Activated CD8-positive, alpha-beta T cell treated with anti-CD3 and anti-CD28 coated beads for 36 hours (primary cell): ENCODE data around the gene HSPA12A. TPM values are rescaled to one million over a fixed set of nuclear protein-coding genes. Genes with fewer than 3 reads are reported as not detected.

Experiments used
- ATAC-seq: fragments of 200-7000 bp; cut with Tn5 transposase; one replicate; pipeline ENCODE4 v1.10.0; 2021; ENCODE audit warnings: mild to moderate bottlenecking, moderate library complexity
- CTCF ChIA-PET: fragments of 350-600 bp; sonication (Branson Sonifier 250); formaldehyde crosslinking; loops from one replicate; lab custom pipeline; 2021; ENCODE audit warnings: antibody characterized with exemption; lab: Charles Lee
- POLR2A ChIA-PET: fragments of 350-600 bp; sonication (Branson Sonifier 250); formaldehyde crosslinking; loops from one replicate; lab custom pipeline; 2021; ENCODE audit warnings: antibody characterized with exemption; lab: Charles Lee
- DNase-seq: peaks from one replicate; pipeline ENCODE4 v3.0.0-alpha.2; 2020
- H3K27ac Mint-ChIP-seq: one replicate; pipeline ENCODE4 v1.8.0; 2021; ENCODE audit warnings: mild to moderate bottlenecking, mixed read lengths
- H3K27me3 Mint-ChIP-seq: one replicate; pipeline ENCODE4 v1.8.0; 2021; ENCODE audit warnings: mixed read lengths
- H3K36me3 Mint-ChIP-seq: one replicate; pipeline ENCODE4 v1.8.0; 2021; ENCODE audit warnings: low read depth, mixed read lengths
- H3K4me1 Mint-ChIP-seq: one replicate; pipeline ENCODE4 v1.8.0; 2021; ENCODE audit warnings: low read depth, mixed read lengths
- H3K4me3 Mint-ChIP-seq: one replicate; pipeline ENCODE4 v1.8.0; 2021; ENCODE audit warnings: mild to moderate bottlenecking, moderate library complexity, mixed read lengths
- H3K9me3 Mint-ChIP-seq: one replicate; pipeline ENCODE4 v1.8.0; 2021; ENCODE audit warnings: mixed read lengths
- intact Hi-C: fragments of 100-400 bp; cut with micrococcal nuclease; formaldehyde crosslinking; loops from one replicate; pipeline ENCODE4 v1.10.0; 2022
- total RNA-seq, 2 experiments: library from RNA; stranded (reverse); gene quantifications; one replicate each; pipeline ENCODE4 v1.2.3, GENCODE V29; 2021
- TF ChIP-seq, protein P1 (sequence below): fragments of 200-600 bp; IDR thresholded peaks from one replicate; pipeline ENCODE4 v1.8.0; 2022; ENCODE audit warnings: antibody characterized with exemption, mild to moderate bottlenecking

Gene HSPA12A
- total RNA-seq, 2 experiments from 2014 or later, result 0.07 TPM; not detected in 1

- CTCF ChIA-PET, result interaction anchor here (1.7 kb wide), 1 partner anchor 46 kb away, joined by 5 read pairs; no protein-coding TSS in a partner anchor
- H3K4me3 Mint-ChIP-seq, result no peak overlapping the region
Observed at GRCh38 chr10:116741391-116742351, 695 bp downstream of the HSPA12A start.

GRCh38 chr10:116740971-116741370 lies 1.4 kb downstream of the HSPA12A start:
- DNase-seq (no peak), ATAC-seq (no peak)
- Mint-ChIP-seq H3K9me3 (peaks cover 7% of the 10 kb centered on the region), H3K4me1 (peaks cover 3% of the 10 kb centered on the region), H3K27ac (no peak overlapping the region), H3K36me3 (no peaks in the 10 kb centered on the region), H3K27me3 (peaks cover 68% of the 10 kb centered on the region), H3K4me3 (no peak overlapping the region)
- ChIA-PET CTCF (no interaction called here), POLR2A (no interaction called here)
- intact Hi-C loops, result no loop called here
- TF ChIP-seq, protein P1, sequence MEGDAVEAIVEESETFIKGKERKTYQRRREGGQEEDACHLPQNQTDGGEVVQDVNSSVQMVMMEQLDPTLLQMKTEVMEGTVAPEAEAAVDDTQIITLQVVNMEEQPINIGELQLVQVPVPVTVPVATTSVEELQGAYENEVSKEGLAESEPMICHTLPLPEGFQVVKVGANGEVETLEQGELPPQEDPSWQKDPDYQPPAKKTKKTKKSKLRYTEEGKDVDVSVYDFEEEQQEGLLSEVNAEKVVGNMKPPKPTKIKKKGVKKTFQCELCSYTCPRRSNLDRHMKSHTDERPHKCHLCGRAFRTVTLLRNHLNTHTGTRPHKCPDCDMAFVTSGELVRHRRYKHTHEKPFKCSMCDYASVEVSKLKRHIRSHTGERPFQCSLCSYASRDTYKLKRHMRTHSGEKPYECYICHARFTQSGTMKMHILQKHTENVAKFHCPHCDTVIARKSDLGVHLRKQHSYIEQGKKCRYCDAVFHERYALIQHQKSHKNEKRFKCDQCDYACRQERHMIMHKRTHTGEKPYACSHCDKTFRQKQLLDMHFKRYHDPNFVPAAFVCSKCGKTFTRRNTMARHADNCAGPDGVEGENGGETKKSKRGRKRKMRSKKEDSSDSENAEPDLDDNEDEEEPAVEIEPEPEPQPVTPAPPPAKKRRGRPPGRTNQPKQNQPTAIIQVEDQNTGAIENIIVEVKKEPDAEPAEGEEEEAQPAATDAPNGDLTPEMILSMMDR, result no peak

More at GRCh38 chr10:116741391-116742351, 695 bp downstream of the HSPA12A start:
- no peak for ATAC-seq
- POLR2A ChIA-PET, result no interaction called here
- H3K27me3 Mint-ChIP-seq, result peaks cover 66% of the 10 kb centered on the region
- intact Hi-C loops, result no loop called here
- no peak overlapping the region for H3K27ac Mint-ChIP-seq
- no peaks in the 10 kb centered on the region for H3K36me3 Mint-ChIP-seq
- DNase-seq, result no peak
- H3K4me1 Mint-ChIP-seq, result peaks cover 3% of the 10 kb centered on the region
- TF ChIP-seq, protein P1, result no peak
- peaks cover 5% of the 10 kb centered on the region for H3K9me3 Mint-ChIP-seq

DNA sequence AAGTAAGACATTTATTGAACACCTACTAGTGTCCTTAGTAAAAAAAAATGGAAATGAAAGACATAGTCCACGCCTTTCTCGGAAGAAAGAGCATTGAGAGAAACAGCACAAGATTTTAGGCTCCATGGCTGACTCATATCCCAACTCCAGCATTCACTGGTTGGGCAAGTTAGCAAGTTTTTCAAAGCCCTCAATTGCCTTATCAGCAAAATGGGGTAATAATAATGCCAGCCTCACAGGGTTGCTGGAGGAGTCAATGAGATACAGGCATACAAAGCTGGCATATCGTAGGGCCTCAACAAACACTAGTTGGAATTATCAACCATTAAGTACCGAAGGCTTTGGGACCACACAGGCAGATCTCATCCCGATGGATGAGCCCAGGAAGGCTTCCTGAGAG lies 4.0 kb downstream of the HSPA12A start:
- POLR2A ChIA-PET, result no interaction called here
- Mint-ChIP-seq H3K36me3 (no peaks in the 10 kb centered on the region), H3K27ac (no peak overlapping the region), H3K4me1 (peaks cover 3% of the 10 kb centered on the region), H3K4me3 (no peak overlapping the region), H3K27me3 (peaks cover 55% of the 10 kb centered on the region), H3K9me3 (peaks cover 7% of the 10 kb centered on the region)
- TF ChIP-seq, protein P1, result no peak
- CTCF ChIA-PET, result no interaction called here
- DNase-seq (no peak), ATAC-seq (no peak)
- intact Hi-C loops, result no loop called here

DNA sequence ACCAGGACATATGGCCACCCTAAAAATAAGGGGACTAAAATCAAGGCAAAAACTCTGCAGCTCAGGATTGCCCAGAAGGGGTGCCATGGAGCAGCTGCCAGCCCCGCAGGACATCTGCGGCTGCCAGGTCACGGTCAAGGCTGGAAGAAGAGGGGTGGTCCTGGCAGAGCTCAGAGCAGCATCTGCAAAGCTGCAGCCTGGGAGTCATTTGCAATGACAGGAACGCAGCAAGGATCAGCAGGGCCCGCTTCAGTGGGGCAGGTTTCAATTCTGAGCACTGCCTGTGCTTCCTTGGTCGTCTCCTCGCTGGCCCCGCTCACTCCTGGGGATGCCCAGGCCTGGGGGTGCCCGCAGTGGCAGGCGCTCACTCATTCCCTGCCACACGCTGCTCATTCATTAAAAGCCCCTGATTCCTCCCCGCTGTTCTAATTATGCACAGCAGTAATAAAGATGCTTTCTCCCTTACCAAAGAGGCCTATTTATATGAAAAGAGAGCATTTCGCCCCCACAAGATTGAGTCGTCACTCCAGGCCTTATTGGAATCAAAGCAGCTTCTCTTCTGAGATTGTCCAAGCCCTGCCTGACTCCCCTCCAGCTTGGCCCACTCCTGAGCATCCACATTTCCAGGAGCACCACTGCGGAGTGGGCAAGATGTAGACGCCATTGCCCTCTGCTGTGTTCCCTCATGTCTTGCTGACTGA lies 4.6 kb downstream of the HSPA12A start:
- Mint-ChIP-seq H3K36me3 (no peaks in the 10 kb centered on the region), H3K4me3 (no peak overlapping the region), H3K27ac (no peak overlapping the region), H3K4me1 (no peaks in the 10 kb centered on the region), H3K27me3 (peaks cover 56% of the 10 kb centered on the region), H3K9me3 (peaks cover 7% of the 10 kb centered on the region)
- intact Hi-C loops, result no loop called here
- ChIA-PET POLR2A (no interaction called here), CTCF (no interaction called here)
- TF ChIP-seq, protein P1, result no peak
- DNase-seq (no peak), ATAC-seq (no peak)

- TF ChIP-seq, protein P1, result no peak
- Mint-ChIP-seq H3K9me3 (peaks cover 7% of the 10 kb centered on the region), H3K27me3 (peaks cover 46% of the 10 kb centered on the region), H3K4me3 (no peak overlapping the region), H3K4me1 (no peaks in the 10 kb centered on the region), H3K36me3 (no peaks in the 10 kb centered on the region), H3K27ac (no peak overlapping the region)
- CTCF ChIA-PET, result no interaction called here
- DNase-seq (no peak), ATAC-seq (no peak)
- intact Hi-C loops, result no loop called here
- POLR2A ChIA-PET, result no interaction called here
Observed at GRCh38 chr10:116733566-116733965, 8.8 kb downstream of the HSPA12A start.
